Astrocyte of the cerebellum (primary cell): ENCODE measurements around the gene SPINK14.
A peak's percentile ranks its signal among the peaks of the same experiment; 100 is the strongest.

Experiments
- DNase-seq: peaks from one replicate; pipeline ENCODE4 v3.0.0-alpha.2; 2011; ENCODE audit warnings: low read depth
- H3K4me3 ChIP-seq: 2 replicates; pipeline ENCODE4 v1.5.1; 2011; ENCODE audit warnings: mild to moderate bottlenecking, low read depth, low read length, moderate library complexity
- CTCF ChIP-seq: IDR thresholded peaks from 2 replicates; pipeline ENCODE4 v1.5.1; 2012; ENCODE audit warnings: low read length, low read depth, moderate library complexity, mild to moderate bottlenecking; ENCODE audit errors: missing control alignments
- in situ Hi-C: cut with HindIII; loops from 2 replicates; pipeline ENCODE4 v1.10.0; 2017; ENCODE audit warnings: low sequenced_read_pairs

Gene SPINK14

GRCh38 chr5:148186248-148187003 lies 18.1 kb downstream of the SPINK14 start:
- peak; percentile 83 for DNase-seq
- no peak overlapping the region for H3K4me3 ChIP-seq
- in situ Hi-C loops, result no loop called here
- TF ChIP-seq CTCF, result no peak

- in situ Hi-C loops, result no loop called here
- no peak for DNase-seq
- no peak for TF ChIP-seq CTCF
- H3K4me3 ChIP-seq, result no peak overlapping the region
Observed at GRCh38 chr5:148191010-148191409, 22.7 kb downstream of the SPINK14 start.

- no peak overlapping the region for H3K4me3 ChIP-seq
- in situ Hi-C loops, result no loop called here
- DNase-seq, result no peak
- no peak for TF ChIP-seq CTCF
Observed at GRCh38 chr5:148193202-148193601, 24.9 kb downstream of the SPINK14 start.

- in situ Hi-C loops, result no loop called here
- DNase-seq, result no peak
Observed at GRCh38 chr5:148201151-148201550, 32.8 kb downstream of the SPINK14 start.

GRCh38 chr5:148202531-148203203 lies 34.3 kb downstream of the SPINK14 start, which contains the start of gene SPINK6:
TSS of gene SPINK6 (plus strand) at chr5:148203042. CDS start at chr5:148203097, 55 bp downstream.
- in situ Hi-C loops, result no loop called here
- DNase-seq, result no peak
- no peak for TF ChIP-seq CTCF
- H3K4me3 ChIP-seq, result no peak within 1 kb of the TSS

More at GRCh38 chr5:148201151-148201550, 32.8 kb downstream of the SPINK14 start:
- H3K4me3 ChIP-seq, result no peak overlapping the region
- TF ChIP-seq CTCF, result no peak

- in situ Hi-C loops, result no loop called here
- DNase-seq, result no peak
- no peak for TF ChIP-seq CTCF
- no peak overlapping the region for H3K4me3 ChIP-seq
Observed at GRCh38 chr5:148205044-148205806, 36.9 kb downstream of the SPINK14 start.
